Calu3 (cell line): Measurements from ENCODE around the gene PCSK7. TPM values are rescaled to one million over a fixed set of nuclear protein-coding genes. Genes with fewer than 3 reads are reported as not detected.
"Not testable (repeated sequence)": the region's sequence is repeated elsewhere in the genome, so short reads cannot be mapped to it uniquely, and the experiment has no call there.

Source experiments
- BruUV-seq: library from RNA; stranded (reverse); fragments of 400-500 nt; replicated peaks from 2 replicates; lab custom pipeline; 2021; lab: Mats Ljungman, UMichigan
- CTCF ChIA-PET: fragments of 300-600 bp; sonication (Branson Sonifier 250); formaldehyde crosslinking; loops from one replicate; lab custom pipeline; 2022; ENCODE audit warnings: antibody characterized with exemption; lab: Charles Lee
- DNase-seq: peaks from one replicate; pipeline ENCODE4 v3.0.0; 2022
- H3K27ac Mint-ChIP-seq: one replicate; pipeline ENCODE4 v1.8.0; 2022; ENCODE audit warnings: mixed read lengths; ENCODE audit not compliant: unreplicated experiment
- H3K27me3 Mint-ChIP-seq: one replicate; pipeline ENCODE4 v1.8.0; 2022; ENCODE audit warnings: mixed read lengths; ENCODE audit not compliant: unreplicated experiment
- H3K36me3 Mint-ChIP-seq: one replicate; pipeline ENCODE4 v1.8.0; 2022; ENCODE audit warnings: mild to moderate bottlenecking, moderate library complexity, mixed read lengths; ENCODE audit not compliant: insufficient read depth, unreplicated experiment
- H3K4me1 Mint-ChIP-seq: one replicate; pipeline ENCODE4 v1.8.0; 2022; ENCODE audit warnings: mild to moderate bottlenecking, low read depth, mixed read lengths; ENCODE audit not compliant: unreplicated experiment
- H3K4me3 Mint-ChIP-seq: one replicate; pipeline ENCODE4 v1.8.0; 2022; ENCODE audit warnings: mild to moderate bottlenecking, low read depth, moderate library complexity, mixed read lengths; ENCODE audit not compliant: unreplicated experiment
- H3K9me3 Mint-ChIP-seq: one replicate; pipeline ENCODE4 v1.8.0; 2022; ENCODE audit warnings: low read depth, mixed read lengths; ENCODE audit not compliant: unreplicated experiment
- CTCF ChIP-seq: fragments of 200-600 bp; IDR thresholded peaks from one replicate; pipeline ENCODE4 v1.8.0; 2022; ENCODE audit warnings: antibody characterized with exemption; ENCODE audit not compliant: unreplicated experiment
- intact Hi-C: fragments of 100-400 bp; cut with micrococcal nuclease; formaldehyde crosslinking; loops from one replicate; pipeline ENCODE4 v1.10.0; 2022; ENCODE audit not compliant: unreplicated experiment
- total RNA-seq: library from RNA; stranded (reverse); gene quantifications from 2 replicates; pipeline ENCODE4 v1.2.3, GENCODE V29; 2022

The PCSK7 gene
- total RNA-seq, 1 experiment from 2014 or later: 44.3 TPM

GRCh38 chr11:117217141-117218084 lies 14.5 kb downstream of the PCSK7 start:
- no peak for DNase-seq
- no peak for TF ChIP-seq CTCF
- intact Hi-C loops: no loop called here
- Mint-ChIP-seq H3K27me3 (no peaks in the 10 kb centered on the region), H3K27ac (no peak overlapping the region), H3K36me3 (peaks cover 14% of the 10 kb centered on the region), H3K4me1 (no peaks in the 10 kb centered on the region), H3K9me3 (no peaks in the 10 kb centered on the region), H3K4me3 (no peak overlapping the region)
- CTCF ChIA-PET: no interaction called here
- no TSS peak for BruUV-seq

GRCh38 chr11:117214404-117215110 lies 17.3 kb downstream of the PCSK7 start:
- CTCF ChIA-PET: no interaction called here
- no peak for DNase-seq
- no TSS peak for BruUV-seq
- H3K27ac Mint-ChIP-seq: no peak overlapping the region
- intact Hi-C loops: no loop called here
- no peaks in the 10 kb centered on the region for H3K27me3 Mint-ChIP-seq
- no peaks in the 10 kb centered on the region for H3K4me1 Mint-ChIP-seq
- H3K9me3 Mint-ChIP-seq: no peaks in the 10 kb centered on the region
- H3K36me3 Mint-ChIP-seq: peaks cover 5% of the 10 kb centered on the region
- H3K4me3 Mint-ChIP-seq: no peak overlapping the region
- no peak for TF ChIP-seq CTCF

GRCh38 chr11:117212697-117213355 lies 19.0 kb downstream of the PCSK7 start:
- CTCF ChIA-PET: interaction anchor here (0.7 kb wide), 1 partner anchor 887 kb away, joined by 3 read pairs; no protein-coding TSS in a partner anchor
- H3K9me3 Mint-ChIP-seq: no peaks in the 10 kb centered on the region
- no peak for DNase-seq
- no peaks in the 10 kb centered on the region for H3K27me3 Mint-ChIP-seq
- H3K27ac Mint-ChIP-seq: no peak overlapping the region
- no TSS peak for BruUV-seq
- intact Hi-C loops: no loop called here
- no peak overlapping the region for H3K4me3 Mint-ChIP-seq
- H3K36me3 Mint-ChIP-seq: no peaks in the 10 kb centered on the region
- TF ChIP-seq CTCF: no peak
- H3K4me1 Mint-ChIP-seq: no peaks in the 10 kb centered on the region

GRCh38 chr11:117210620-117211019 lies 21.3 kb downstream of the PCSK7 start:
- Mint-ChIP-seq H3K36me3 (peaks cover 4% of the 10 kb centered on the region), H3K4me1 (no peaks in the 10 kb centered on the region), H3K9me3 (no peaks in the 10 kb centered on the region), H3K27ac (no peak overlapping the region), H3K4me3 (no peak overlapping the region), H3K27me3 (no peaks in the 10 kb centered on the region)
- CTCF ChIA-PET: interaction anchor here (1.2 kb wide), 1 partner anchor 16 kb away, joined by 4 read pairs; no protein-coding TSS in a partner anchor
- no peak for DNase-seq
- intact Hi-C loops: no loop called here
- BruUV-seq: no TSS peak
- no peak for TF ChIP-seq CTCF

- CTCF ChIA-PET, H3K9me3 Mint-ChIP-seq, intact Hi-C loops, H3K27ac Mint-ChIP-seq, H3K4me3 Mint-ChIP-seq, H3K4me1 Mint-ChIP-seq, BruUV-seq, H3K27me3 Mint-ChIP-seq, DNase-seq: not testable (repeated sequence)
- H3K36me3 Mint-ChIP-seq: peaks cover 10% of the 10 kb centered on the region
Measured at GRCh38 chr11:117209351-117210125, 22.3 kb downstream of the PCSK7 start.

GRCh38 chr11:117208710-117209109 lies 23.2 kb downstream of the PCSK7 start:
- DNase-seq, CTCF ChIA-PET, H3K27me3 Mint-ChIP-seq, H3K9me3 Mint-ChIP-seq, H3K27ac Mint-ChIP-seq, BruUV-seq, H3K4me3 Mint-ChIP-seq, intact Hi-C loops, H3K4me1 Mint-ChIP-seq: not testable (repeated sequence)
- peaks cover 10% of the 10 kb centered on the region for H3K36me3 Mint-ChIP-seq
